Measurements from ENCODE around the gene AGMAT. TPM values are rescaled to one million over a fixed set of nuclear protein-coding genes. Genes with fewer than 3 reads are reported as not detected.

Gene AGMAT
- total and polyA plus RNA-seq, 2 of the 13 experiments (the other 11 are each of a cell fraction or from before 2014, with no cell fraction given): 59.1 to 174 TPM

- TF ChIP-seq ZNF552 (CRISPR knock-in tag; IDR thresholded peaks at IDR 0.05; ENCODE audit: borderline replicate concordance) (no peak), ARID5B (CRISPR knock-in tag; IDR thresholded peaks at IDR 0.05) (peak; percentile 94), DMAP1 (CRISPR knock-in tag; IDR thresholded peaks at IDR 0.05) (peak; percentile 90), NFIB (CRISPR knock-in tag; IDR thresholded peaks at IDR 0.05; ENCODE audit: borderline replicate concordance) (no peak), ZNF775 (CRISPR knock-in tag; IDR thresholded peaks at IDR 0.05; ENCODE audit: borderline replicate concordance) (peak; percentile 26; the same call in 1 of the 2 replicates), ZNF331 (CRISPR knock-in tag; IDR thresholded peaks at IDR 0.05) (no peak), ERF (CRISPR knock-in tag; IDR thresholded peaks at IDR 0.05) (peak; percentile 60; the same call in 1 of the 2 replicates), ZSCAN9 (CRISPR knock-in tag; IDR thresholded peaks at IDR 0.05; ENCODE audit: borderline replicate concordance) (peak; percentile 79), ZBTB7B (CRISPR knock-in tag; IDR thresholded peaks at IDR 0.05) (peak; percentile 51; the same call in 1 of the 2 replicates), NFKB2 (CRISPR knock-in tag; IDR thresholded peaks at IDR 0.05; ENCODE audit: borderline replicate concordance) (0 out of 2 replicates have a peak, but pooled peaks have one; percentile 9), ZNF570 (CRISPR knock-in tag; IDR thresholded peaks at IDR 0.05; ENCODE audit: borderline replicate concordance) (no peak), ZMAT3 (CRISPR knock-in tag; conservative IDR thresholded peaks at IDR 0.05) (0 out of 2 replicates have a peak, but pooled peaks have one; percentile 37), PHF5A (CRISPR knock-in tag; IDR thresholded peaks at IDR 0.05; ENCODE audit: low read depth, unreplicated experiment) (peak; percentile 73), ZBTB42 (CRISPR knock-in tag; IDR thresholded peaks at IDR 0.05) (no peak), SMARCE1 (IDR thresholded peaks at IDR 0.05; ENCODE audit: borderline replicate concordance) (no peak), ZNF749 (CRISPR knock-in tag; IDR thresholded peaks at IDR 0.05; ENCODE audit: borderline replicate concordance) (peak; percentile 32; the same call in 1 of the 2 replicates), RNF2 (conservative IDR thresholded peaks at IDR 0.05; ENCODE audit: low read depth) (no peak), PRPF4 (IDR thresholded peaks at IDR 0.05; ENCODE audit: low read depth, low read length, poor library complexity, severe bottlenecking) (no peak), PHB2 (IDR thresholded peaks at IDR 0.05; ENCODE audit: partially characterized antibody) (no peak)
- TF ChIP-seq, protein P1, sequence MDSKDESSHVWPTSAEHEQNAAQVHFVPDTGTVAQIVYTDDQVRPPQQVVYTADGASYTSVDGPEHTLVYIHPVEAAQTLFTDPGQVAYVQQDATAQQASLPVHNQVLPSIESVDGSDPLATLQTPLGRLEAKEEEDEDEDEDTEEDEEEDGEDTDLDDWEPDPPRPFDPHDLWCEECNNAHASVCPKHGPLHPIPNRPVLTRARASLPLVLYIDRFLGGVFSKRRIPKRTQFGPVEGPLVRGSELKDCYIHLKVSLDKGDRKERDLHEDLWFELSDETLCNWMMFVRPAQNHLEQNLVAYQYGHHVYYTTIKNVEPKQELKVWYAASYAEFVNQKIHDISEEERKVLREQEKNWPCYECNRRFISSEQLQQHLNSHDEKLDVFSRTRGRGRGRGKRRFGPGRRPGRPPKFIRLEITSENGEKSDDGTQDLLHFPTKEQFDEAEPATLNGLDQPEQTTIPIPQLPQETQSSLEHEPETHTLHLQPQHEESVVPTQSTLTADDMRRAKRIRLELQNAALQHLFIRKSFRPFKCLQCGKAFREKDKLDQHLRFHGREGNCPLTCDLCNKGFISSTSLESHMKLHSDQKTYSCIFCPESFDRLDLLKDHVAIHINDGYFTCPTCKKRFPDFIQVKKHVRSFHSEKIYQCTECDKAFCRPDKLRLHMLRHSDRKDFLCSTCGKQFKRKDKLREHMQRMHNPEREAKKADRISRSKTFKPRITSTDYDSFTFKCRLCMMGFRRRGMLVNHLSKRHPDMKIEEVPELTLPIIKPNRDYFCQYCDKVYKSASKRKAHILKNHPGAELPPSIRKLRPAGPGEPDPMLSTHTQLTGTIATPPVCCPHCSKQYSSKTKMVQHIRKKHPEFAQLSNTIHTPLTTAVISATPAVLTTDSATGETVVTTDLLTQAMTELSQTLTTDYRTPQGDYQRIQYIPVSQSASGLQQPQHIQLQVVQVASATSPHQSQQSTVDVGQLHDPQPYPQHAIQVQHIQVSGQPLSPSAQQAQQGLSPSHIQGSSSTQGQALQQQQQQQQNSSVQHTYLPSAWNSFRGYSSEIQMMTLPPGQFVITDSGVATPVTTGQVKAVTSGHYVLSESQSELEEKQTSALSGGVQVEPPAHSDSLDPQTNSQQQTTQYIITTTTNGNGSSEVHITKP (CRISPR knock-in tag; IDR thresholded peaks at IDR 0.05; ENCODE audit: low read depth): no peak
- TF ChIP-seq, protein P2, sequence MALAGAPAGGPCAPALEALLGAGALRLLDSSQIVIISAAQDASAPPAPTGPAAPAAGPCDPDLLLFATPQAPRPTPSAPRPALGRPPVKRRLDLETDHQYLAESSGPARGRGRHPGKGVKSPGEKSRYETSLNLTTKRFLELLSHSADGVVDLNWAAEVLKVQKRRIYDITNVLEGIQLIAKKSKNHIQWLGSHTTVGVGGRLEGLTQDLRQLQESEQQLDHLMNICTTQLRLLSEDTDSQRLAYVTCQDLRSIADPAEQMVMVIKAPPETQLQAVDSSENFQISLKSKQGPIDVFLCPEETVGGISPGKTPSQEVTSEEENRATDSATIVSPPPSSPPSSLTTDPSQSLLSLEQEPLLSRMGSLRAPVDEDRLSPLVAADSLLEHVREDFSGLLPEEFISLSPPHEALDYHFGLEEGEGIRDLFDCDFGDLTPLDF (CRISPR knock-in tag; IDR thresholded peaks at IDR 0.05): no peak
Measured at GRCh38 chr1:15618655-15619525, 34.0 kb upstream of the AGMAT start (continued).
